HG03060 (cell line): ENCODE data around the gene GCAT.

Experiments
- ATAC-seq: cut with Tn5 transposase; IDR thresholded peaks from one replicate; pipeline ENCODE4 v1.9.1; 2021; ENCODE audit warnings: low read depth, moderate number of reproducible peaks; ENCODE audit not compliant: unreplicated experiment

The GCAT gene

GRCh38 chr22:37831472-37831871 is 23.7 kb downstream of the GCAT start:
- ATAC-seq = no peak

GRCh38 chr22:37832022-37832857 is 24.5 kb downstream of the GCAT start:
- no peak for ATAC-seq

- no peak for ATAC-seq
These were observed 34.5 kb downstream of the GCAT start for GRCh38 chr22:37842015-37842793.

DNA sequence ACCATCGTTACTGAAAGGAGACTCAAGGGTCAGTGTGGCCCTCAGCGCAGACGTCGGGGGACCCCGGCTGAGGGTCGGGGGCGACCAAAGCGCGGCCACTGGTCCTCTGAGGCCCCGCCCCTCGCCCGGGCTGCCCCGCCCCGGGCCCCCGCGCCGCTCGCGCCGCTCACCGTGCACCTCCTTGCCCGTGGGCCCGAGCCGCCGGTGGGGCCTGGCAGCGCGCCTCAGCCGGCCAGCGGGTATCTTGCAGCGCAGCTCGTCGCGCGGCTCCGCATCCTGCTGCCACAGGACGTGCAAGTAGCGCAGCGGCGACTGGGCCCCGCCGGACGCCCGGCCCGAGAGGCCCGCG is 36.0 kb downstream of the GCAT start:
- peak; percentile 17 for ATAC-seq

- ATAC-seq = no peak
These were observed 37.2 kb downstream of the GCAT start for GRCh38 chr22:37844904-37845329.

- ATAC-seq = no peak
These were observed 38.7 kb downstream of the GCAT start for GRCh38 chr22:37846433-37846832.

DNA sequence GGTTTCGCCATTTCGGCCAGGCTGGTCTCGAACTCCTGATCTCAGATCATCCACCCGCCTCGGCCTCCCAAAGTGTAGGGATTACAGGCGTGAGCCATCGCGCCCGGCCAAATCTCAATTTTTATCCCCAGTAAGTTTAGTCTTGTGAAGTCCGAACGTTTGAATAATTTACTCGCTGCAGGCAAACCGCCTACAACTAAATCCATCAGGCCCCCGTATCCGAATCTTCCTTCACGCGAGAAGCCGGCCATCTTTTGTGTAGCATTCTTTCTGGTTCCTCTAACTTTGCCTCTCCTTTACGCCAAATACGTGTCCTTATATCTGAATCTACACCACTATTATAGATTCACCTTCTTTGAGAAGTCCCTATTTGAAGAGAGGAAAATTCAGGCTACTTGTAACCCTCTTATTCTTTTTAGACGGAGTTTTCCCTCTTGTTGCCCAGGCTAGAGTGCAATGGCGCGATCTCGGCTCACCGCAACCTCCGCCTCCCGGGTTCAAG is 40.9 kb downstream of the GCAT start:
- ATAC-seq = no peak

DNA sequence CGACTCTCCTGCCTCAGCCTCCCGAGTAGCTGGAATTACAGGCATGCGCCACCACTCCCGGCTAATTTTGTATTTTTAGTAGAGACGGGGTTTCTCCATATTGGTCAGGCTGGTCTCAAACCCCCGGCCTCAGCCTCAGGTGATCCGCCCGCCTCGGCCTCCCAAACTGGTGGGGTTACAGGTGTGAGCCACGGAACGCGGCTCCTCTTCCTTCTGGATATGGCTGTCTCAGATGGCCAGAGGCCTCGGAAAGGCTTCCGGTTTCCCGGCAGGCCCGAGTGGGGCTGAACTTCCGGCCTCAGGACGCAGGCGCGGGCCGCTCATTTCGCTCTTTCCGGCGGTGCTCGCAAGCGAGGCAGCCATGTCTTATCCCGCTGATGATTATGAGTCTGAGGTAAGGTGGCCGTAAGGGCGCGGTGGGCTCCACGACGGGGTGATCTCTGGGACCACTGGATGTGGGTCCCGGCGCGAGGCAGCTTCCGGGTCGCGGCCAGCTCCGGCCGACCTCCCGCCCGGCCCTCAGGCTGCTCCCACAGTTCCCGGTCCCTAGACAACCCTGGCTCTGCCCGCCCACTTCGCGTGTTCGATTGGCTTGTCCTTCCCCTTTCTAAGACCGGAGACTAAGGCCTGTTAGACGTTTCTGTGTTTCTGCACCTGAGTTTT is 41.5 kb downstream of the GCAT start, which contains the start of gene EIF3L:
Gene EIF3L, plus strand, starts transcription at position 331 of the 663 bp plus-strand sequence. Its CDS starts 31 bp downstream, at position 362.
- peak; percentile 50 for ATAC-seq

- ATAC-seq = no peak
These were observed 43.1 kb downstream of the GCAT start for GRCh38 chr22:37850801-37851200.

GRCh38 chr22:37852418-37852817 is 44.7 kb downstream of the GCAT start:
- ATAC-seq = no peak

GRCh38 chr22:37854946-37855345 is 47.2 kb downstream of the GCAT start:
- no peak for ATAC-seq

GRCh38 chr22:37855462-37855861 is 47.7 kb downstream of the GCAT start:
- ATAC-seq = no peak

DNA sequence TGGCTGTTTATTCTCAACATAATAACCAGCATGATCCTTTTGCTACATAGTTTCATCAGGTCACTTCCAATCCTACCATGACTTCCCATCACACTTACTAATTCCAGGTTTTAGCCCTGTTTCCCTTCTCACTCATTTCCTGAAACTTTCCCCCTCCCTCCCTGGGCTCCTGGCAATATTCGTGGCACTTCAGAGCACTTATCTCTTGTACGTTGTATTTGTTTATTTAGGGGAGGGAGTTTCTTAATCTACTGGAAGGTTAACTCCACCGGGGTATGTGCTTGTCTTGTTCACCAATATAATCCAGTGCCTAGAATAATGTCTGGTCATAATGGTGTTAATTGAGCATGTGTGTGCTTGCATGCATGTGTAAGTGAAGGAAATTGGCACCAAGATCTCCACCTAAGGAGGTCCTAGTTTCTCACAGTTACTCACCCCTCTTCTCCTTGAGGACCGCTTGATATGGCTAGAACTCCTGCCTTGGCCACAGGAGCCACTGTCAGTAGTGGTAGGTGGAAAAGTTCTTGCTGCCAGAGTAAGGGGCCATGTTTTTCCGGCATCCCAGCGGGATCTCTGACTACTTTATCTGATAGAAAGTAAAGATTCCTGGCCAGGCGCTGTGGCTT is 53.2 kb downstream of the GCAT start:
- ATAC-seq = no peak

- ATAC-seq = no peak
These were observed 55.0 kb downstream of the GCAT start for GRCh38 chr22:37862570-37863325.

DNA sequence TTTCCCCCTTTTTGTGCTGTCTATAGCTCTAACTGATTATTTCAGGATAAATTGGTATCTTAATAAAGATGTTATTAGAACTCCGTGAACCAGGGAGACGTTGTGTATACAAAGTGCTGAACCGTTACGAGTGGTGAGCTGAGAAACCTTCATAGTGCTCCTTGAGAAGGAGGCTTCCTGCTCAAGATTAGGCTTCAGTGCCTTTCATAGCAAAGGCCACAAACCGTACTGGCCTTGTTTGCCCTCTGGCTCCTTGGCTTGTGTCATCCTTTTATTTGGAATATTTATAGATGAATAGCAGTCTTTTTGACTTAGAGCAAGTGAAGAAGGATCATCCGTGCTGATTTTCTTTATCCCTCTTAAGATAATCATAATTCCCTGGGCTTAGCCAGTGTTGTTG is 57.8 kb downstream of the GCAT start:
- no peak for ATAC-seq
